ENCODE measurements around the gene PTPN23. TPM values are rescaled to one million over a fixed set of nuclear protein-coding genes. Genes with fewer than 3 reads are reported as not detected.

Gene PTPN23
- total and polyA plus RNA-seq, 2 donors = 4.3 to 17.3 TPM

- no peak overlapping the region for H3K4me3 ChIP-seq (ENCODE audit: low read length in 2 of 2)
- no peaks in the 10 kb centered on the region for H3K27me3 ChIP-seq (ENCODE audit: control insufficient read depth in 2 of 2, insufficient read depth in 1 of 2, low read length in 1 of 2)
- no peak overlapping the region for H3K27ac ChIP-seq (ENCODE audit: low read depth in 1 of 2, low read length in 1 of 2)
- 99% methylated on average over 5 of the region's 5 CpGs for WGBS
- H3K36me3 ChIP-seq (ENCODE audit: control insufficient read depth in 2 of 2, insufficient read depth in 2 of 2, low read length in 1 of 2) = peaks cover 62 to 66% of the 10 kb centered on the region in 2 donors
- no peaks in the 10 kb centered on the region for H3K9me3 ChIP-seq (ENCODE audit: control insufficient read depth in 2 of 2, insufficient read depth in 1 of 2, low read length in 1 of 2)
- peaks cover 0 to 10% of the 10 kb centered on the region in 2 donors for H3K4me1 ChIP-seq (ENCODE audit: control insufficient read depth in 2 of 2, insufficient read depth in 2 of 2, low read length in 2 of 2)
- DNase-seq (ENCODE audit: low read depth in 6 of 9, low spot score in 9 of 9) = no peak
These were observed 39.2 kb downstream of the PTPN23 start for GRCh38 chr3:47420044-47420430.

GRCh38 chr3:47420511-47421484 lies 40.0 kb downstream of the PTPN23 start:
- peaks cover 64% of the 10 kb centered on the region in 2 donors for H3K36me3 ChIP-seq (ENCODE audit: control insufficient read depth in 2 of 2, insufficient read depth in 2 of 2, low read length in 1 of 2)
- no peaks in the 10 kb centered on the region for H3K9me3 ChIP-seq (ENCODE audit: control insufficient read depth in 2 of 2, insufficient read depth in 1 of 2, low read length in 1 of 2)
- WGBS = 78% methylated on average over 29 of the region's 29 CpGs
- no peaks in the 10 kb centered on the region for H3K27me3 ChIP-seq (ENCODE audit: control insufficient read depth in 2 of 2, insufficient read depth in 1 of 2, low read length in 1 of 2)
- peaks cover 0 to 10% of the 10 kb centered on the region in 2 donors for H3K4me1 ChIP-seq (ENCODE audit: control insufficient read depth in 2 of 2, insufficient read depth in 2 of 2, low read length in 2 of 2)
- DNase-seq (ENCODE audit: low read depth in 6 of 9, low spot score in 9 of 9) = peak; percentile 59 to 92 (median 79)
- H3K27ac ChIP-seq (ENCODE audit: low read depth in 1 of 2, low read length in 1 of 2) = peak overlapping the region; percentile 48 to 83
- no peak overlapping the region for H3K4me3 ChIP-seq (ENCODE audit: low read length in 2 of 2)

GRCh38 chr3:47421741-47422649 lies 41.2 kb downstream of the PTPN23 start:
- peaks cover 67 to 68% of the 10 kb centered on the region in 2 donors for H3K36me3 ChIP-seq (ENCODE audit: control insufficient read depth in 2 of 2, insufficient read depth in 2 of 2, low read length in 1 of 2)
- peaks cover 0 to 10% of the 10 kb centered on the region in 2 donors for H3K4me1 ChIP-seq (ENCODE audit: control insufficient read depth in 2 of 2, insufficient read depth in 2 of 2, low read length in 2 of 2)
- H3K4me3 ChIP-seq (ENCODE audit: low read length in 2 of 2) = no peak overlapping the region
- H3K27ac ChIP-seq (ENCODE audit: low read depth in 1 of 2, low read length in 1 of 2) = peak overlapping the region; percentile 11 to 83
- DNase-seq (ENCODE audit: low read depth in 6 of 9, low spot score in 9 of 9) = no peak
- no peaks in the 10 kb centered on the region for H3K27me3 ChIP-seq (ENCODE audit: control insufficient read depth in 2 of 2, insufficient read depth in 1 of 2, low read length in 1 of 2)
- 91% methylated on average over 13 of the region's 13 CpGs for WGBS
- no peaks in the 10 kb centered on the region for H3K9me3 ChIP-seq (ENCODE audit: control insufficient read depth in 2 of 2, insufficient read depth in 1 of 2, low read length in 1 of 2)

GRCh38 chr3:47422743-47423142 lies 41.9 kb downstream of the PTPN23 start:
- WGBS = 96% methylated on average over 9 of the region's 9 CpGs
- Histone ChIP-seq H3K9me3 (ENCODE audit: control insufficient read depth in 2 of 2, insufficient read depth in 1 of 2, low read length in 1 of 2) (no peaks in the 10 kb centered on the region), H3K27me3 (ENCODE audit: control insufficient read depth in 2 of 2, insufficient read depth in 1 of 2, low read length in 1 of 2) (no peaks in the 10 kb centered on the region), H3K4me3 (ENCODE audit: low read length in 2 of 2) (no peak overlapping the region), H3K4me1 (ENCODE audit: control insufficient read depth in 2 of 2, insufficient read depth in 2 of 2, low read length in 2 of 2) (peaks cover 0 to 10% of the 10 kb centered on the region in 2 donors), H3K36me3 (ENCODE audit: control insufficient read depth in 2 of 2, insufficient read depth in 2 of 2, low read length in 1 of 2) (peaks cover 68 to 70% of the 10 kb centered on the region in 2 donors), H3K27ac (ENCODE audit: low read depth in 1 of 2, low read length in 1 of 2) (no peak overlapping the region)
- DNase-seq (ENCODE audit: low read depth in 6 of 9, low spot score in 9 of 9) = no peak

GRCh38 chr3:47423548-47424145 lies 42.8 kb downstream of the PTPN23 start:
- Histone ChIP-seq H3K9me3 (ENCODE audit: control insufficient read depth in 2 of 2, insufficient read depth in 1 of 2, low read length in 1 of 2) (no peaks in the 10 kb centered on the region), H3K4me1 (ENCODE audit: control insufficient read depth in 2 of 2, insufficient read depth in 2 of 2, low read length in 2 of 2) (peaks cover 0 to 10% of the 10 kb centered on the region in 2 donors), H3K27ac (ENCODE audit: low read depth in 1 of 2, low read length in 1 of 2) (no peak overlapping the region), H3K4me3 (ENCODE audit: low read length in 2 of 2) (no peak overlapping the region), H3K27me3 (ENCODE audit: control insufficient read depth in 2 of 2, insufficient read depth in 1 of 2, low read length in 1 of 2) (no peaks in the 10 kb centered on the region), H3K36me3 (ENCODE audit: control insufficient read depth in 2 of 2, insufficient read depth in 2 of 2, low read length in 1 of 2) (peaks cover 69 to 75% of the 10 kb centered on the region in 2 donors)
- WGBS = 98% methylated on average over 8 of the region's 8 CpGs
- no peak for DNase-seq (ENCODE audit: low read depth in 6 of 9, low spot score in 9 of 9)

- no peak overlapping the region for H3K27ac ChIP-seq (ENCODE audit: low read depth in 1 of 2, low read length in 1 of 2)
- H3K27me3 ChIP-seq (ENCODE audit: control insufficient read depth in 2 of 2, insufficient read depth in 1 of 2, low read length in 1 of 2) = no peaks in the 10 kb centered on the region
- 98% methylated on average over 15 of the region's 15 CpGs for WGBS
- peaks cover 0 to 10% of the 10 kb centered on the region in 2 donors for H3K4me1 ChIP-seq (ENCODE audit: control insufficient read depth in 2 of 2, insufficient read depth in 2 of 2, low read length in 2 of 2)
- no peaks in the 10 kb centered on the region for H3K9me3 ChIP-seq (ENCODE audit: control insufficient read depth in 2 of 2, insufficient read depth in 1 of 2, low read length in 1 of 2)
- no peak for DNase-seq (ENCODE audit: low read depth in 6 of 9, low spot score in 9 of 9)
- H3K4me3 ChIP-seq (ENCODE audit: low read length in 2 of 2) = no peak overlapping the region
- peaks cover 63 to 65% of the 10 kb centered on the region in 2 donors for H3K36me3 ChIP-seq (ENCODE audit: control insufficient read depth in 2 of 2, insufficient read depth in 2 of 2, low read length in 1 of 2)
These were observed 43.9 kb downstream of the PTPN23 start for GRCh38 chr3:47424434-47425382.

- no peak overlapping the region for H3K27ac ChIP-seq (ENCODE audit: low read depth in 1 of 2, low read length in 1 of 2)
- peaks cover 61 to 63% of the 10 kb centered on the region in 2 donors for H3K36me3 ChIP-seq (ENCODE audit: control insufficient read depth in 2 of 2, insufficient read depth in 2 of 2, low read length in 1 of 2)
- 97% methylated on average over 11 of the region's 11 CpGs for WGBS
- H3K27me3 ChIP-seq (ENCODE audit: control insufficient read depth in 2 of 2, insufficient read depth in 1 of 2, low read length in 1 of 2) = no peaks in the 10 kb centered on the region
- no peaks in the 10 kb centered on the region for H3K9me3 ChIP-seq (ENCODE audit: control insufficient read depth in 2 of 2, insufficient read depth in 1 of 2, low read length in 1 of 2)
- no peak overlapping the region for H3K4me3 ChIP-seq (ENCODE audit: low read length in 2 of 2)
- H3K4me1 ChIP-seq (ENCODE audit: control insufficient read depth in 2 of 2, insufficient read depth in 2 of 2, low read length in 2 of 2) = peaks cover 0 to 10% of the 10 kb centered on the region in 2 donors
- no peak for DNase-seq (ENCODE audit: low read depth in 6 of 9, low spot score in 9 of 9)
These were observed 44.6 kb downstream of the PTPN23 start for GRCh38 chr3:47425383-47425778.

- Histone ChIP-seq H3K27ac (ENCODE audit: low read depth in 1 of 2, low read length in 1 of 2) (no peak overlapping the region), H3K4me3 (ENCODE audit: low read length in 2 of 2) (no peak overlapping the region), H3K27me3 (ENCODE audit: control insufficient read depth in 2 of 2, insufficient read depth in 1 of 2, low read length in 1 of 2) (no peaks in the 10 kb centered on the region), H3K4me1 (ENCODE audit: control insufficient read depth in 2 of 2, insufficient read depth in 2 of 2, low read length in 2 of 2) (peaks cover 0 to 8% of the 10 kb centered on the region in 2 donors), H3K9me3 (ENCODE audit: control insufficient read depth in 2 of 2, insufficient read depth in 1 of 2, low read length in 1 of 2) (no peaks in the 10 kb centered on the region), H3K36me3 (ENCODE audit: control insufficient read depth in 2 of 2, insufficient read depth in 2 of 2, low read length in 1 of 2) (peaks cover 60 to 64% of the 10 kb centered on the region in 2 donors)
- no peak for DNase-seq (ENCODE audit: low read depth in 6 of 9, low spot score in 9 of 9)
- 96% methylated on average over 9 of the region's 9 CpGs for WGBS
These were observed 45.1 kb downstream of the PTPN23 start for GRCh38 chr3:47425959-47426358.

Data from thymus (tissue), 11 donors.